Glutamatergic neuron (in vitro differentiated cells): Measurements from ENCODE around the gene ESYT1. TPM values are rescaled to one million over a fixed set of nuclear protein-coding genes. Genes with fewer than 3 reads are reported as not detected.

Source experiments
- DNase-seq: peaks from one replicate; pipeline ENCODE4 v3.0.0; 2022
- H3K27ac Mint-ChIP-seq: one replicate; pipeline ENCODE4 v1.8.0; 2020; ENCODE audit warnings: mild to moderate bottlenecking, mixed read lengths, inconsistent platforms; ENCODE audit not compliant: unreplicated experiment
- H3K27me3 Mint-ChIP-seq: one replicate; pipeline ENCODE4 v1.8.0; 2020; ENCODE audit warnings: mild to moderate bottlenecking, moderate library complexity, mixed read lengths, inconsistent platforms; ENCODE audit not compliant: unreplicated experiment
- H3K36me3 Mint-ChIP-seq: one replicate; pipeline ENCODE4 v1.8.0; 2020; ENCODE audit warnings: mild to moderate bottlenecking, mixed read lengths, inconsistent platforms; ENCODE audit not compliant: unreplicated experiment
- H3K4me1 Mint-ChIP-seq: one replicate; pipeline ENCODE4 v1.8.0; 2020; ENCODE audit warnings: mild to moderate bottlenecking, low read depth, mixed read lengths, inconsistent platforms; ENCODE audit not compliant: unreplicated experiment
- H3K4me3 Mint-ChIP-seq: one replicate; pipeline ENCODE4 v1.8.0; 2020; ENCODE audit warnings: mild to moderate bottlenecking, mixed read lengths, inconsistent platforms; ENCODE audit not compliant: unreplicated experiment
- H3K9me3 Mint-ChIP-seq: one replicate; pipeline ENCODE4 v1.8.0; 2020; ENCODE audit warnings: mild to moderate bottlenecking, moderate library complexity, mixed read lengths, inconsistent platforms; ENCODE audit not compliant: unreplicated experiment
- CTCF ChIP-seq: fragments of 200-600 bp; sonication (generic); IDR thresholded peaks from one replicate; pipeline ENCODE4 v1.5.0; 2021; ENCODE audit not compliant: partially characterized antibody, unreplicated experiment
- total RNA-seq: library from RNA; stranded (reverse); fragmentation: NEBNext Ultra II Directional; extraction: Animal tissue kit (Norgen Biotek cat#: 25700); gene quantifications from one replicate; pipeline ENCODE4 v1.2.1, GENCODE V29; 2021; ENCODE audit not compliant: unreplicated experiment

Gene ESYT1
- total RNA-seq, 1 donor from 2014 or later, result 144 TPM

GRCh38 chr12:56188131-56188777 is 60.2 kb downstream of the ESYT1 start:
- Mint-ChIP-seq H3K4me1 (peaks cover 8% of the 10 kb centered on the region), H3K27me3 (peaks cover 19% of the 10 kb centered on the region), H3K27ac (peak overlapping the region; percentile 86), H3K9me3 (peaks cover 24% of the 10 kb centered on the region), H3K36me3 (peaks cover 4% of the 10 kb centered on the region), H3K4me3 (peak overlapping the region; percentile 93)
- no peak for TF ChIP-seq CTCF
- DNase-seq, result peak; percentile 18

- Mint-ChIP-seq H3K27ac (peak overlapping the region; percentile 86), H3K4me1 (peaks cover 8% of the 10 kb centered on the region), H3K36me3 (peaks cover 4% of the 10 kb centered on the region), H3K9me3 (peaks cover 24% of the 10 kb centered on the region), H3K27me3 (peaks cover 21% of the 10 kb centered on the region), H3K4me3 (peak overlapping the region; percentile 93)
- no peak for TF ChIP-seq CTCF
- no peak for DNase-seq
These were observed 60.7 kb downstream of the ESYT1 start for GRCh38 chr12:56188778-56189098.

- H3K36me3 Mint-ChIP-seq, result peaks cover 4% of the 10 kb centered on the region
These were observed 61.2 kb downstream of the ESYT1 start, which contains the start of gene SMARCC2 for GRCh38 chr12:56189099-56189917. Gene SMARCC2 (minus strand): TSS chr12:56189483. CDS start chr12:56189461, 22 bp downstream.

GRCh38 chr12:56189918-56190694 is 62.0 kb downstream of the ESYT1 start:
- H3K27me3 Mint-ChIP-seq, result peaks cover 21% of the 10 kb centered on the region
- peak; percentile 37 for TF ChIP-seq CTCF
- H3K9me3 Mint-ChIP-seq, result peaks cover 24% of the 10 kb centered on the region
- H3K4me1 Mint-ChIP-seq, result peaks cover 8% of the 10 kb centered on the region
- H3K36me3 Mint-ChIP-seq, result peaks cover 4% of the 10 kb centered on the region
- DNase-seq, result peak; percentile 90
- peak overlapping the region; percentile 96 for H3K27ac Mint-ChIP-seq
- H3K4me3 Mint-ChIP-seq, result peak overlapping the region; percentile 97

More at GRCh38 chr12:56189099-56189917, 61.2 kb downstream of the ESYT1 start, which contains the start of gene SMARCC2:
- peak; percentile 81 for TF ChIP-seq CTCF
- peaks cover 8% of the 10 kb centered on the region for H3K4me1 Mint-ChIP-seq
- H3K27me3 Mint-ChIP-seq, result peaks cover 21% of the 10 kb centered on the region
- DNase-seq, result peak; percentile 93
- peaks cover 24% of the 10 kb centered on the region for H3K9me3 Mint-ChIP-seq
- peak within 1 kb of the TSS; percentile 97 for H3K4me3 Mint-ChIP-seq
- H3K27ac Mint-ChIP-seq, result peak within 1 kb of the TSS; percentile 96
